GM18907 (cell line): ENCODE measurements around the gene RELCH.

Experiments used
- ATAC-seq: cut with Tn5 transposase; IDR thresholded peaks from one replicate; pipeline ENCODE4 v1.9.1; 2021; ENCODE audit warnings: mild to moderate bottlenecking, moderate library complexity; ENCODE audit not compliant: unreplicated experiment

RELCH gene

GRCh38 chr18:62187543-62188510, 772 bp downstream of the RELCH start:
- peak; percentile 9 for ATAC-seq

- no peak for ATAC-seq
Measured at GRCh38 chr18:62189208-62189607, 2.2 kb downstream of the RELCH start.

- ATAC-seq: no peak
Measured at GRCh38 chr18:62196079-62196478, 9.0 kb downstream of the RELCH start.

GRCh38 chr18:62196980-62197379, 9.9 kb downstream of the RELCH start:
- no peak for ATAC-seq

GRCh38 chr18:62198259-62198658, 11.2 kb downstream of the RELCH start:
- ATAC-seq: no peak

GRCh38 chr18:62199629-62200028, 12.6 kb downstream of the RELCH start:
- no peak for ATAC-seq

GRCh38 chr18:62200121-62200914, 13.3 kb downstream of the RELCH start:
- ATAC-seq: no peak

- ATAC-seq: no peak
Measured at GRCh38 chr18:62201870-62202269, 14.8 kb downstream of the RELCH start.

- ATAC-seq: no peak
Measured at GRCh38 chr18:62205824-62206223, 18.8 kb downstream of the RELCH start.

- ATAC-seq: no peak
Measured at GRCh38 chr18:62206593-62206992, 19.5 kb downstream of the RELCH start.

GRCh38 chr18:62209046-62209445, 22.0 kb downstream of the RELCH start:
- no peak for ATAC-seq

- ATAC-seq: no peak
Measured at GRCh38 chr18:62210138-62210537, 23.1 kb downstream of the RELCH start.

- no peak for ATAC-seq
Measured at GRCh38 chr18:62211325-62211828, 24.3 kb downstream of the RELCH start.

GRCh38 chr18:62214790-62215189, 27.7 kb downstream of the RELCH start:
- no peak for ATAC-seq

GRCh38 chr18:62224229-62224628, 37.2 kb downstream of the RELCH start:
- no peak for ATAC-seq

- ATAC-seq: no peak
Measured at GRCh38 chr18:62226047-62226446, 39.0 kb downstream of the RELCH start.

GRCh38 chr18:62236252-62236651, 49.2 kb downstream of the RELCH start:
- ATAC-seq: no peak

- no peak for ATAC-seq
Measured at GRCh38 chr18:62239475-62239874, 52.4 kb downstream of the RELCH start.

GRCh38 chr18:62242955-62243354, 55.9 kb downstream of the RELCH start:
- ATAC-seq: no peak

GRCh38 chr18:62245177-62245576, 58.1 kb downstream of the RELCH start:
- ATAC-seq: no peak

GRCh38 chr18:62245699-62246098, 58.6 kb downstream of the RELCH start:
- no peak for ATAC-seq

- no peak for ATAC-seq
Measured at GRCh38 chr18:62248313-62248712, 61.3 kb downstream of the RELCH start.
